HepG2 (cell line): ENCODE measurements around the gene FAM118A. TPM values are rescaled to one million over a fixed set of nuclear protein-coding genes. Genes with fewer than 3 reads are reported as not detected.

ENCODE experiments used
- ATAC-seq: fragments of 200-7000 bp; cut with Tn5 transposase; 3 replicates; pipeline ENCODE4 v1.9.1; 2020; ENCODE audit warnings: mild to moderate bottlenecking, moderate library complexity
- BruUV-seq: library from RNA; stranded (reverse); fragments of 400-500 nt; replicated peaks from 2 replicates; lab custom pipeline; 2021; lab: Mats Ljungman, UMichigan
- CTCF ChIA-PET: fragments of 300-600 bp; formaldehyde crosslinking; extraction: SDS; loops from one replicate; lab custom pipeline; 2021; ENCODE audit warnings: low total read pairs, inconsistent platforms, low intra/inter-chr PET ratio; lab: Yijun Ruan, JAX
- POLR2A ChIA-PET: fragments of 350-600 bp; sonication (Branson Sonifier 250); formaldehyde crosslinking; loops from one replicate; lab custom pipeline; 2020; ENCODE audit warnings: antibody characterized with exemption, inconsistent platforms; lab: Yijun Ruan, JAX
- DNase-seq: peaks from one replicate; pipeline ENCODE4 v3.0.0-alpha.2; 2015; ENCODE audit warnings: low spot score
- FAIRE-seq: peaks from 3 replicates; lab custom pipeline; 2011; peaks lifted over from hg19 to GRCh38; lab: Jason Lieb, UNC
- H2AFZ ChIP-seq: one replicate; pipeline ENCODE4 v1.6.1; 2011; ENCODE audit warnings: low read length, inconsistent platforms
- H3K27ac ChIP-seq: fragments of 300-600 bp; 3 replicates; pipeline ENCODE4 v1.8.0; 2011; ENCODE audit warnings: mixed run types, mild to moderate bottlenecking, mixed read lengths, low read length, inconsistent platforms; ENCODE audit not compliant: insufficient read depth; ENCODE audit errors: extremely low read length
- H3K27me3 ChIP-seq, 2 experiments: fragments of 200-600 bp in 1 of 2; 2 replicates in 1 of 2; 3 replicates in 1 of 2; pipeline versions ENCODE4 v1.6.0 to v1.8.0; 2011; ENCODE audit warnings: low read length in 2 of 2, mild to moderate bottlenecking in 2 of 2, moderate library complexity in 2 of 2, inconsistent platforms in 1 of 2; ENCODE audit not compliant: insufficient read depth in 2 of 2, control insufficient read depth in 1 of 2
- H3K36me3 ChIP-seq, 2 experiments: fragments of 200-600 bp in 1 of 2; replicated peaks in 1 of 2; 2 replicates in 1 of 2; 3 replicates in 1 of 2; pipeline versions ENCODE4 v1.5.1 to v1.8.0; 2011; ENCODE audit warnings: low read length in 2 of 2, inconsistent platforms in 1 of 2; ENCODE audit not compliant: insufficient read depth in 2 of 2, control insufficient read depth in 1 of 2
- H3K4me1 ChIP-seq: 2 replicates; pipeline ENCODE4 v1.5.1; 2012; ENCODE audit warnings: low read length, inconsistent platforms; ENCODE audit not compliant: insufficient read depth
- H3K4me2 ChIP-seq: 2 replicates; pipeline ENCODE4 v1.6.0; 2011; ENCODE audit warnings: low read depth, low read length, inconsistent platforms
- H3K4me3 ChIP-seq, 3 experiments: fragments of 200-600 bp in 1 of 3; sonication (generic), shearing (Covaris generic) in 1 of 3; replicated peaks in 1 of 3; 2 replicates each; pipeline ENCODE4 v1.5.1; 2011 to 2016; ENCODE audit warnings: low read length in 3 of 3, inconsistent platforms in 2 of 3, low read depth in 2 of 3, mild to moderate bottlenecking in 2 of 3, control low read depth in 1 of 3, mixed read lengths in 1 of 3; ENCODE audit not compliant: insufficient read depth in 1 of 3
- H3K79me2 ChIP-seq: one replicate; pipeline ENCODE4 v1.6.1; 2011; ENCODE audit warnings: low read length, inconsistent platforms; ENCODE audit not compliant: insufficient read depth
- H3K9ac ChIP-seq: 2 replicates; pipeline ENCODE4 v1.6.0; 2011; ENCODE audit warnings: mild to moderate bottlenecking, low read depth, low read length, inconsistent platforms; ENCODE audit not compliant: insufficient read depth
- H3K9me3 ChIP-seq: 2 replicates; pipeline ENCODE4 v1.5.1; 2012; ENCODE audit warnings: mild to moderate bottlenecking, low read length
- H4K20me1 ChIP-seq: 2 replicates; pipeline ENCODE4 v1.6.0; 2011; ENCODE audit warnings: inconsistent platforms, mild to moderate bottlenecking, low read length, moderate library complexity; ENCODE audit not compliant: insufficient read depth
- ATF7-NPFF ChIP-seq: sonication (generic); formaldehyde crosslinking; IDR thresholded peaks from 2 replicates; pipeline ENCODE4 v1.8.1; 2023; ENCODE audit warnings: mild to moderate bottlenecking, low read depth, missing genetic modification reagents, moderate library complexity
- BCL6 ChIP-seq: IDR thresholded peaks from 2 replicates; pipeline ENCODE4 v1.6.1; 2016; ENCODE audit warnings: missing genetic modification reagents, missing compliant biosample characterization
- KLF13 ChIP-seq: sonication (generic); formaldehyde crosslinking; IDR thresholded peaks from 2 replicates; pipeline ENCODE4 v1.4.0; 2020; ENCODE audit warnings: mild to moderate bottlenecking, missing genetic modification reagents
- SRSF1 ChIP-seq: fragments of 200-400 bp; formaldehyde crosslinking; optimal IDR thresholded peaks from 2 replicates; pipeline ENCODE3; 2017; ENCODE audit warnings: mild to moderate bottlenecking, low read depth, low read length, moderate library complexity
- ZNF160 ChIP-seq: sonication (generic); formaldehyde crosslinking; IDR thresholded peaks from 2 replicates; pipeline ENCODE4 v1.8.0; 2022; ENCODE audit warnings: mild to moderate bottlenecking, inconsistent platforms, missing genetic modification reagents
- ZNF318 ChIP-seq: sonication (generic); formaldehyde crosslinking; IDR thresholded peaks from 2 replicates; pipeline ENCODE4 v1.4.0; 2020; ENCODE audit warnings: mild to moderate bottlenecking, missing genetic modification reagents
- ZNF674 ChIP-seq: sonication (generic); formaldehyde crosslinking; IDR thresholded peaks from 2 replicates; pipeline ENCODE4 v1.5.0; 2020; ENCODE audit warnings: low read depth, mild to moderate bottlenecking, missing genetic modification reagents
- ZNF724P ChIP-seq: sonication (generic); formaldehyde crosslinking; IDR thresholded peaks from 2 replicates; pipeline ENCODE4 v1.8.0; 2022; ENCODE audit warnings: missing genetic modification reagents, borderline replicate concordance
- WGBS: methylation state at CpG from one replicate; pipeline ENCODE4 v1.1.6; 2017; ENCODE audit warnings: low lambda C conversion rate; 5-methylcytosine and 5-hydroxymethylcytosine counted together
- in situ Hi-C: cut with HindIII; loops from 2 replicates; pipeline ENCODE4 v1.10.0; 2017; ENCODE audit warnings: low pct_unique_long_range_greater_than_20kb; ENCODE audit not compliant: extremely low pct_ligation_motif_present
- intact Hi-C: fragments of 100-400 bp; cut with micrococcal nuclease; formaldehyde crosslinking; loops from one replicate; pipeline ENCODE4 v1.10.0; 2022; ENCODE audit not compliant: unreplicated experiment
- polyA plus RNA-seq, 8 experiments: library from polyadenylated mRNA; depleted of rRNA in 3 of 8; stranded (reverse) in 7 of 8; unstranded in 1 of 8; fragments of >200 nt; fragmentation: Illumina TruSeq in 4 of 8; extraction: Trizol in 4 of 8; gene quantifications; 2 replicates each; pipeline versions ENCODE4 v1.2.1 to v1.2.3, GENCODE V29; 2011 to 2016; ENCODE audit warnings: low read depth in 4 of 8, missing spikeins in 1 of 8, mixed read lengths in 1 of 8; ENCODE audit not compliant: insufficient read depth in 1 of 8
- total RNA-seq, 5 experiments: library from RNA; depleted of rRNA; stranded (reverse); fragments of >200 nt; fragmentation: Illumina TruSeq; extraction: Trizol; gene quantifications; 2 replicates each; pipeline ENCODE4 v1.2.3, GENCODE V29; 2016; ENCODE audit warnings: low read depth in 1 of 5
- TF ChIP-seq, protein P1 (sequence below): sonication (generic); formaldehyde crosslinking; IDR thresholded peaks from 2 replicates; pipeline ENCODE4 v1.9.0; 2022; ENCODE audit warnings: low read depth, missing genetic modification reagents

Gene FAM118A
- total and polyA plus RNA-seq, 2 of the 13 experiments (the other 11 are each of a cell fraction or from before 2014, with no cell fraction given): 36.7 to 48.2 TPM

GRCh38 chr22:45366713-45367112, 57.0 kb downstream of the FAM118A start:
- Histone ChIP-seq H3K79me2 (no peaks in the 10 kb centered on the region), H2AFZ (no peak overlapping the region), H3K9ac (no peak overlapping the region), H3K4me1 (no peaks in the 10 kb centered on the region), H3K4me2 (no peak overlapping the region), H3K27ac (no peak overlapping the region), H3K4me3 (no peak overlapping the region), H3K9me3 (peaks cover 9% of the 10 kb centered on the region; the same call in 1 of the 2 replicates), H3K27me3 (no peaks in the 10 kb centered on the region; a peak in 1 of 5 replicates), H4K20me1 (no peaks in the 10 kb centered on the region), H3K36me3 (no peaks in the 10 kb centered on the region)
- ATAC-seq (no peak), DNase-seq (no peak), FAIRE-seq (no peak)
- TF ChIP-seq ZNF318 (CRISPR knock-in tag) (no peak), ZNF160 (CRISPR knock-in tag) (peak; percentile 98), ZNF724P (CRISPR knock-in tag) (no peak), ATF7-NPFF (no peak), BCL6 (CRISPR knock-in tag) (no peak), ZNF674 (CRISPR knock-in tag) (no peak), KLF13 (CRISPR knock-in tag) (no peak), SRSF1 (no peak)
- TF ChIP-seq, protein P1, sequence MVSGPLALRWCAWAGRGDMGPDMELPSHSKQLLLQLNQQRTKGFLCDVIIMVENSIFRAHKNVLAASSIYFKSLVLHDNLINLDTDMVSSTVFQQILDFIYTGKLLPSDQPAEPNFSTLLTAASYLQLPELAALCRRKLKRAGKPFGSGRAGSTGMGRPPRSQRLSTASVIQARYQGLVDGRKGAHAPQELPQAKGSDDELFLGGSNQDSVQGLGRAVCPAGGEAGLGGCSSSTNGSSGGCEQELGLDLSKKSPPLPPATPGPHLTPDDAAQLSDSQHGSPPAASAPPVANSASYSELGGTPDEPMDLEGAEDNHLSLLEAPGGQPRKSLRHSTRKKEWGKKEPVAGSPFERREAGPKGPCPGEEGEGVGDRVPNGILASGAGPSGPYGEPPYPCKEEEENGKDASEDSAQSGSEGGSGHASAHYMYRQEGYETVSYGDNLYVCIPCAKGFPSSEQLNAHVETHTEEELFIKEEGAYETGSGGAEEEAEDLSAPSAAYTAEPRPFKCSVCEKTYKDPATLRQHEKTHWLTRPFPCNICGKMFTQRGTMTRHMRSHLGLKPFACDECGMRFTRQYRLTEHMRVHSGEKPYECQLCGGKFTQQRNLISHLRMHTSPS: no peak
- no TSS peak for BruUV-seq
- WGBS: 76% methylated on average over 3 of the region's 3 CpGs
- ChIA-PET POLR2A (no interaction called here), CTCF (no interaction called here)
- intact Hi-C loops: no loop called here
- in situ Hi-C loops: no loop called here
